Fibroblast of the aortic adventitia (primary cell): ENCODE measurements around the gene TARDBP. TPM values are rescaled to one million over a fixed set of nuclear protein-coding genes. Genes with fewer than 3 reads are reported as not detected.
"Not testable (repeated sequence)": the region's sequence is repeated elsewhere in the genome, so short reads cannot be mapped to it uniquely, and the experiment has no call there.

Experiments used
- DNase-seq: peaks from one replicate; pipeline ENCODE4 v3.0.0-alpha.2; 2010; ENCODE audit warnings: low read depth
- H3K4me3 ChIP-seq: 2 replicates; pipeline ENCODE4 v1.5.1; 2011; ENCODE audit warnings: low read depth, mild to moderate bottlenecking, control low read depth, low read length, moderate library complexity
- CTCF ChIP-seq: IDR thresholded peaks from 2 replicates; pipeline ENCODE4 v1.5.1; 2011; ENCODE audit warnings: mild to moderate bottlenecking, low read length, control low read depth, inconsistent platforms; ENCODE audit not compliant: insufficient read depth
- total RNA-seq: library from RNA; depleted of rRNA; stranded (reverse); fragments of >200 nt; gene quantifications from 2 replicates; pipeline ENCODE4 v1.2.3, GENCODE V29; 2012; ENCODE audit warnings: low replicate concordance

TARDBP gene
- total RNA-seq, 1 donor, result 66.1 TPM

DNA sequence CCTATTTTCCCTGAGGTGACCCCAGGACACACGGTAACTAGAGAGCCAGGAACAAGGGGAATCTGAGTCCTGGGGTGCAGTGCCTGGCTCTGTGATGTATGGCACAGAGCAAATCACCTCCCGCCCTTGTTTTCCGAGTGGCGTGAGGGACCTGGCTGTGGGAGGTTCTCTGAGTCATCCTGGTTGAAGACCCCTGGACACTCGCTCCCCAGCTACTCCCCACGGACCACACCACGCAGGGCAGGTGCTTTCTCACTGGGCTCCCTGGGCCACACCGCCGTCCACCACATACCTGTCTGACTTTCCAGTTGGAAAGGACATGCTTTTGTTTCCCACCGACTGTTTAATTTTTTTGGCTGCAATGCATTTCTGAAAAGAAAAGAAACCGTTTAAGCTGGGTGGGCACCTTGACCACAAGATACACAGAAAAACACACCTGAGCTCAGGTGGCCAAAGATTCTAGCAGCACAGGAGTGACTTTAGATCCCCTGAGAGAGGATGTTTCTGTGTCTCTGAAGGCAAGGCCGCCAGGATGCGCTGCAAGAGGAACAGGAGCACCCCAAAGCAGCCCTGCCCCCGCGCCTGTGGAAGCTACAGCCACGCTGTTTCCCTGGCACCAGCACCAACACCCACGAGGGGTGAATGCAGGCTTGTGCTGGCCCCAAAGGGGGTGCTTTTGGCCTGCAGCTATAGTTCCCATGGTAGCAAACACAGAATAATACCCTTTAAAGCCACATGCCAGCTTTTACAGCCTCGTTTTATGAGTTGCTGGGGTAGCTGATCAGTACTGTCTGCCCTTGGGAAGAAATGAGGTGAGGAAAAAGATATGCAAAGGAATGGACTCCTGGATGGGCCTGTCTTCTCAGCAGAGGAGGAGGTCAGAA lies 55.5 kb downstream of the TARDBP start:
- no peak for DNase-seq
- TF ChIP-seq CTCF, result no peak
- no peak overlapping the region for H3K4me3 ChIP-seq

DNA sequence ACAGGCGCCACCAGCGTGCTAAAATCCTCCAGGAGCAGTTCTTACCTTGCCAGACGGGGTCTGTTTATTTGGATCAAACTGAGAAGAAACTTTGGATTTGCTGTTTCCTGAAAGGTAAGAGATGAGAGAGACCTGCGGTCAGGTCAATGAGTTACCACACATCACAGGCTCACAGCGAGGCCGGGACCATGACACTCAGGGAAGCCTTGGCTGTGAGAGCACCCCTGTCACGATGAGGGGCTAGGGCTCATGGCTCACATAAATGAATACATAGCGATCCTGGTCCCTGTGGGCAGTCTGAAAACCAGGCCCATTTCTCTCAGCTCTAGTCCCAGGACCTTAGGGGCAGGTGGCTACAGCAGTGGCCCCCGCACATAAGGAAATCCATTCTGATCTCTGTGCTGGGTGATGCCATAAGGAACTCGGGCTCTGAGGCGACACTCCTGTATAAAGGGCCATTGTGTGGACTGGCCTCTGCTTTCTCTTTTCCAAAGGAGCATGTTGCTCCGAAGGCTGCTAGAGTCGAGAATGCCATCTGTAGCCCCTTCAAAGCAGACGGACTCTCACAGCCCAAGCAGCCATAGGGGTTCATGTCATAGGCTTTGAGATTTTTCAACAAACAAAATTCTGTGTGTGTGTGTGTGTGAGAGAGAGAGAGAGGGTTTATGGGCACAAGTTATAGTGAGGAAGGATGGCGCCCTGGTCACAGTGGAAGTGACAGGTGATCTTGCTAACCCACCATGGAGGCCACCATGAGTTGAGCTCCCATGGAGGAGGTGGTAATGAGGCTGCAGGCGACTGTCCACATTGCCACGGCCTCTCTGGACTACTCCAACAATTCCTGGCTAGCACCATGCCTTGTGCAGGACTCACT lies 56.4 kb downstream of the TARDBP start:
- DNase-seq, result no peak
- TF ChIP-seq CTCF, result no peak
- no peak overlapping the region for H3K4me3 ChIP-seq

DNA sequence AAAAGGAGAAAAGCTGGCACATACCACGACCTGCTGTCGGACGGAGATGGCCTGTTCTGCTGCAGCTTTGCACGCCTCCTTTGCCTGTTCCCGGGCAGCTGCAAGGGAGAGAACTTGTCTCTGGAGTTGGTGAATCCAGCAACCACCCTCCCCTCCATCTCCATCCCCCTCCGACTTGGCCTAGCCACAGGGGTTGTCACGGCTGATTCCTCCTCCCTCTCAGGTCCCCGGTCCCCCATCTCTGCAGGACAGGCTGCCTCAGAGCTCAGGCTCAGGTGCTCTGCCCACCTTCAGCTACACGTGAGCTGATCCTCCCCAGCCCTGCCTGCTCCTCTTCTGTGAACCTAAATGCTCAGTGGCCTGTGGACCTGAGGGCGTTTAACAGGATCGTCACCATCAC lies 58.4 kb downstream of the TARDBP start:
- no peak for TF ChIP-seq CTCF
- no peak overlapping the region for H3K4me3 ChIP-seq
- no peak for DNase-seq

DNA sequence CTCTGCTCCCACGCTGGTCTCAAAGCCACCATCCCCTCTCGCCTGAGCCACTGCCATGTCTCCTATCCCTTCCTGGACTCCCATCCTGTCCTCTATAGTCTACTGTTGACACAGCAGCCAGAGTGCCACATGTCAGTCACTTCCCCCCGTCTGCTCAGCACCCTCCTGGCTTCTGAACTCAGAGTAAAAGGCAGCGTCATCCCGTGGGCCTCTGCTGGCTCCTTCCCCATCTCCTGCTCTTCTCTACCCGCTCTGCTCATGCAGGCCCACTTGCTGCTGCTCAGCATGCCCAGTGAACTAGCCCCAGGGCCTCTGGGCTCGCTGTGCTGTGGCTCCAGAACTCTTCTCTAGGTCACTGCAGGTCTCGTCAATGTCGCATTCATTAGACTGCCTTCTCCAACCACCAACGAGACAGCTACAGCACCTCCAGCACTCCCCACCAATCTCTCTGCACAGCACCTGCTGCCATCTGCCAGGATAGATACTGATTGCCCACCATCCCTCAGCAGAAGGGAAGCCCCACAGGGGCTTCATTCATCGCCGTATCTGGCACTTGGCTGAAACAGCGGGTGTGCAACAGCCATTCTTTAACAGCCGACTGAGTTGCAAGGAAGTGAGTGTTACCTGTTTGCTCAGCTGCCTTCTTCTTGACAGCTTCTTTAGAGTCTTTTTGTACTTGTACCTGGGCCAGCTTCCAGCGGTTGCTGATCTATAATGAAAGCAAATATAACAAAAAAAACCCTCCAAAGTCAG lies 59.2 kb downstream of the TARDBP start:
- DNase-seq, result no peak
- no peak for TF ChIP-seq CTCF
- H3K4me3 ChIP-seq, result no peak overlapping the region

- no peak for TF ChIP-seq CTCF
- H3K4me3 ChIP-seq, result no peak overlapping the region
- no peak for DNase-seq
Measured at GRCh38 chr1:11072216-11072917, 59.9 kb downstream of the TARDBP start.

GRCh38 chr1:11073398-11073797 lies 60.9 kb downstream of the TARDBP start:
- H3K4me3 ChIP-seq, DNase-seq: not testable (repeated sequence)

Other genes with a start within 250 kb of the TARDBP start
- 0.09 TPM in 1 of 2 replicates, not detected in the other for gene CASZ1, start 216.0 kb upstream of the TARDBP start, total RNA-seq
- not detected in 2 replicates for gene MASP2, start 34.6 kb downstream of the TARDBP start, total RNA-seq
- gene SRM, start 47.4 kb downstream of the TARDBP start, total RNA-seq, result 9.1 and 42.7 TPM in 2 replicates
- 63.6 and 64.6 TPM in 2 replicates for gene EXOSC10, start 87.2 kb downstream of the TARDBP start, total RNA-seq
- under 0.01 and 0.65 TPM in 2 replicates for gene ANGPTL7, start 176.7 kb downstream of the TARDBP start, total RNA-seq
- gene MTOR, start 249.9 kb downstream of the TARDBP start, total RNA-seq, result 23.1 and 36.3 TPM in 2 replicates